Dermis lymphatic vessel endothelial cell (primary cell): ENCODE data around the gene TRA2B. TPM values are rescaled to one million over a fixed set of nuclear protein-coding genes. Genes with fewer than 3 reads are reported as not detected.

Experiments used
- total RNA-seq: library from RNA; depleted of rRNA; stranded (reverse); fragments of >200 nt; gene quantifications from 2 replicates; pipeline ENCODE4 v1.2.1, GENCODE V29; 2014

TRA2B gene
- 144 and 173 TPM in 2 replicates for total RNA-seq

GRCh38 chr3:185937689-185938374 lies at the start of gene TRA2B:
TSS of gene TRA2B (minus strand) at chr3:185938014. CDS start at chr3:185937860, 154 bp downstream.

Other genes starting within 250 kb of the TRA2B start
- gene IGF2BP2, start 113.0 kb downstream of the TRA2B start, total RNA-seq: 30.8 and 33.2 TPM in 2 replicates
- gene ETV5, start 171.1 kb upstream of the TRA2B start, total RNA-seq: 13.7 and 32.9 TPM in 2 replicates